ENCODE measurements around the gene DNM3. TPM values are rescaled to one million over a fixed set of nuclear protein-coding genes. Genes with fewer than 3 reads are reported as not detected.

Gene DNM3
- total RNA-seq, 1 experiment from 2014 or later = 2.7 TPM

GRCh38 chr1:172453607-172454006 lies 612.3 kb downstream of the DNM3 start:
- H3K23me2 ChIP-seq (ENCODE audit: insufficient read length, low read depth, low read length, poor library complexity, severe bottlenecking) = no peaks in the 10 kb centered on the region
- H3K79me1 ChIP-seq (ENCODE audit: insufficient read depth, low read depth, low read length, poor library complexity, severe bottlenecking) = no peaks in the 10 kb centered on the region
- H3K23ac ChIP-seq (ENCODE audit: insufficient read length, low read depth, low read length) = no peak overlapping the region
- no peak overlapping the region for H4K5ac ChIP-seq (ENCODE audit: insufficient read length, low read depth, low read length)
- no peaks in the 10 kb centered on the region for H3K79me2 ChIP-seq (ENCODE audit: insufficient read depth, low read length)
- H3K18ac ChIP-seq (ENCODE audit: insufficient read length, low read depth, low read length) = no peak overlapping the region
- H3K56ac ChIP-seq (ENCODE audit: insufficient read length, low read depth, low read length) = no peak overlapping the region
- no peak for DNase-seq
- no peak overlapping the region for H3K4me2 ChIP-seq (ENCODE audit: insufficient read depth, insufficient read length, low read length)
- H3K4me1 ChIP-seq (ENCODE audit: insufficient read depth, low read length) = no peaks in the 10 kb centered on the region
- H2AFZ ChIP-seq (ENCODE audit: low read length) = no peak overlapping the region
- Mint-ChIP-seq H3K4me3 (no peak overlapping the region), H3K9me3 (no peaks in the 10 kb centered on the region), H3K27ac (no peak overlapping the region), H3K36me3 (ENCODE audit: insufficient read depth in 1 of 3, low read depth in 3 of 3) (no peaks in the 10 kb centered on the region), H3K4me1 (peaks cover 0 to 2% of the 10 kb centered on the region in 2 experiments; a peak in 2 of 4 replicates), H3K27me3 (ENCODE audit: low read depth) (no peaks in the 10 kb centered on the region)
- H3K9ac ChIP-seq (ENCODE audit: extremely low read depth, insufficient read length, low read length) = no peak overlapping the region
- H3K27me3 ChIP-seq (ENCODE audit: insufficient read depth, low read length) = no peaks in the 10 kb centered on the region
- no peak overlapping the region for H3T11ph ChIP-seq (ENCODE audit: low read length)
- no peak overlapping the region for H2BK20ac ChIP-seq (ENCODE audit: low read depth, low read length, poor library complexity, severe bottlenecking)
- H4K8ac ChIP-seq (replicated peaks; ENCODE audit: insufficient read length, low read depth, low read length) = no peak overlapping the region
- no peak overlapping the region for H2BK5ac ChIP-seq (ENCODE audit: insufficient read length, low read length)
- no peak overlapping the region for H3K4ac ChIP-seq (ENCODE audit: low read depth, low read length)
- no peak overlapping the region for H3K14ac ChIP-seq (ENCODE audit: insufficient read depth, low read length)
- H3K9me3 ChIP-seq (ENCODE audit: control insufficient read depth, low read depth, low read length) = no peaks in the 10 kb centered on the region
- H2AK5ac ChIP-seq (ENCODE audit: insufficient read length, low read length) = no peak overlapping the region
- no peaks in the 10 kb centered on the region for H4K20me1 ChIP-seq (ENCODE audit: control insufficient read depth, insufficient read depth, insufficient read length)
- H2BK15ac ChIP-seq (ENCODE audit: low read depth, low read length) = no peak overlapping the region
- H4K91ac ChIP-seq (ENCODE audit: insufficient read length, low read depth, low read length) = no peak overlapping the region
- no peak overlapping the region for H2BK120ac ChIP-seq (ENCODE audit: low read depth, low read length, poor library complexity, severe bottlenecking)
- WGBS (ENCODE audit: extremely low coverage, insufficient read length, low lambda C conversion rate) = no CpG with 5 or more reads among the region's 1 CpG
- no peak overlapping the region for H3K27ac ChIP-seq (ENCODE audit: insufficient read length, low read depth, low read length)
- H2BK12ac ChIP-seq (ENCODE audit: insufficient read length, low read depth, low read length) = no peak overlapping the region
- TF ChIP-seq CTCF (conservative IDR thresholded peaks at IDR 0.05) = no peak
